SU-DHL-6 (cell line): ENCODE data around the gene PLB1.

ENCODE experiments used
- H2AFZ ChIP-seq: fragments of 200-600 bp; sonication (generic); 2 replicates; pipeline ENCODE4 v1.6.1; 2014; ENCODE audit warnings: low read depth, mild to moderate bottlenecking, moderate library complexity, mixed read lengths, antibody characterized with exemption, low read length; ENCODE audit not compliant: severe bottlenecking
- H3F3A ChIP-seq: fragments of 200-600 bp; shearing (Covaris generic); 2 replicates; pipeline ENCODE4 v1.6.0; 2016; ENCODE audit warnings: antibody characterized with exemption, mild to moderate bottlenecking; ENCODE audit not compliant: insufficient read depth
- H3K27ac ChIP-seq: fragments of 200-600 bp; sonication (generic); 2 replicates; pipeline ENCODE4 v1.5.1; 2016; ENCODE audit warnings: low read depth, mild to moderate bottlenecking, low read length, moderate library complexity, mixed read lengths
- H3K27me3 ChIP-seq: fragments of 200-600 bp; sonication (generic), shearing (Covaris generic); 2 replicates; pipeline ENCODE4 v1.6.0; 2014; ENCODE audit warnings: mild to moderate bottlenecking, low read length
- H3K36me3 ChIP-seq: fragments of 200-600 bp; sonication (generic); 2 replicates; pipeline ENCODE4 v1.6.1; 2014; ENCODE audit warnings: mild to moderate bottlenecking, low read length, mixed read lengths
- H3K4me2 ChIP-seq: fragments of 300-600, 200-600 bp; shearing (Covaris generic), sonication (generic); 2 replicates; pipeline ENCODE4 v1.6.0; 2014; ENCODE audit warnings: low read length, low read depth, mild to moderate bottlenecking; ENCODE audit not compliant: poor library complexity, severe bottlenecking
- H3K4me3 ChIP-seq: fragments of 200-600 bp; sonication (generic); 2 replicates; pipeline ENCODE4 v1.5.1; 2014; ENCODE audit warnings: antibody characterized with exemption, low read length, mild to moderate bottlenecking, mixed read lengths; ENCODE audit not compliant: insufficient read depth, poor library complexity, severe bottlenecking
- H3K79me2 ChIP-seq: fragments of 200-600 bp; sonication (generic); 2 replicates; pipeline ENCODE4 v1.6.1; 2014; ENCODE audit warnings: mild to moderate bottlenecking, low read length, moderate library complexity; ENCODE audit not compliant: insufficient read depth
- H3K9ac ChIP-seq: fragments of 200-600 bp; sonication (generic); 2 replicates; pipeline ENCODE4 v1.7.0; 2014; ENCODE audit warnings: mild to moderate bottlenecking, low read length
- H3K9me2 ChIP-seq: fragments of 200-600 bp; sonication (generic); replicated peaks from 2 replicates; pipeline ENCODE4 v1.6.1; 2014; ENCODE audit warnings: low read length; ENCODE audit not compliant: insufficient read depth
- H3K9me3 ChIP-seq: fragments of 200-600 bp; sonication (generic); 2 replicates; pipeline ENCODE4 v1.6.1; 2014; ENCODE audit warnings: low read length, mixed read lengths; ENCODE audit not compliant: insufficient read depth
- H4K20me1 ChIP-seq: fragments of 200-600 bp; sonication (generic); 2 replicates; pipeline ENCODE4 v1.6.1; 2014; ENCODE audit warnings: low read depth, mild to moderate bottlenecking, antibody characterized with exemption, low read length, moderate library complexity, mixed read lengths
- CTCF ChIP-seq: fragments of 200-600 bp; sonication (generic); IDR thresholded peaks from one replicate; pipeline ENCODE4 v1.5.1; 2017; ENCODE audit warnings: antibody characterized with exemption, mild to moderate bottlenecking, low read length, moderate library complexity; ENCODE audit not compliant: insufficient read depth, poor library complexity, severe bottlenecking
- EZH2phosphoT487 ChIP-seq: fragments of 200-600 bp; sonication (generic), shearing (Covaris generic); conservative IDR thresholded peaks from 2 replicates; pipeline ENCODE4 v1.6.1; 2018; ENCODE audit warnings: mild to moderate bottlenecking, antibody characterized with exemption, low read length, moderate library complexity, mixed read lengths

PLB1 gene

GRCh38 chr2:28579606-28580005 lies 83.7 kb downstream of the PLB1 start:
- H3K36me3 ChIP-seq: no peaks in the 10 kb centered on the region
- no peak overlapping the region for H2AFZ ChIP-seq
- no peaks in the 10 kb centered on the region for H3K9me3 ChIP-seq
- H3F3A ChIP-seq: no peaks in the 10 kb centered on the region
- no peak overlapping the region for H3K9ac ChIP-seq
- H3K27me3 ChIP-seq: no peaks in the 10 kb centered on the region
- TF ChIP-seq EZH2phosphoT487: no peak
- no peak for TF ChIP-seq CTCF
- H3K4me3 ChIP-seq: no peak overlapping the region
- no peak overlapping the region for H3K4me2 ChIP-seq
- H3K27ac ChIP-seq: no peak overlapping the region
- H3K79me2 ChIP-seq: no peaks in the 10 kb centered on the region
- no peaks in the 10 kb centered on the region for H3K9me2 ChIP-seq
- no peaks in the 10 kb centered on the region for H4K20me1 ChIP-seq

- no peak for TF ChIP-seq EZH2phosphoT487
- no peak for TF ChIP-seq CTCF
- Histone ChIP-seq H3K9me3 (no peaks in the 10 kb centered on the region), H3K4me3 (no peak overlapping the region), H3K79me2 (no peaks in the 10 kb centered on the region), H3K4me2 (no peak overlapping the region), H4K20me1 (no peaks in the 10 kb centered on the region), H3K27me3 (no peaks in the 10 kb centered on the region), H3K27ac (no peak overlapping the region), H2AFZ (no peak overlapping the region), H3K9ac (no peak overlapping the region), H3K9me2 (no peaks in the 10 kb centered on the region), H3K36me3 (no peaks in the 10 kb centered on the region), H3F3A (no peaks in the 10 kb centered on the region)
These were observed 84.2 kb downstream of the PLB1 start for GRCh38 chr2:28580078-28580477.

DNA sequence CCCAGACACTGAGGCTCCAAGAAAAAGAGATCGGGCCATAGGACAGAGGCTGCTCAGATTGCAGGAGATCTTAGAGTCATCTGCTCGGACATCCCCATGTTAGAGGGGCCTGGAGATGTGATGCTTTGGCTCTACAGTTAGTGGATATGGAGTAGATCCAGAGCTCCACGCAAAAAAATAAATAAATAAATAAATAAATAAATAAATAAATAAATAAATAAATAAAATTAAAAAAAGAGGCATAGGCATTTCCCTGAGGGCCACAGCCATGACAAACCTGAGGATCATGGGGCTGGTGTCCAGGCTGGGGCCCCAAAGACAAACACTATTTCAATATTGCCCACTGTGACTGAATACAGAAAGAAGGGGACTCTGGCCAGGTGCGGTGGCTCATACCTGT lies 85.5 kb downstream of the PLB1 start:
- no peak overlapping the region for H3K9ac ChIP-seq
- H3K27ac ChIP-seq: no peak overlapping the region
- no peaks in the 10 kb centered on the region for H3K36me3 ChIP-seq
- no peak overlapping the region for H2AFZ ChIP-seq
- no peaks in the 10 kb centered on the region for H3K9me2 ChIP-seq
- no peaks in the 10 kb centered on the region for H3K27me3 ChIP-seq
- H3F3A ChIP-seq: no peaks in the 10 kb centered on the region
- H3K79me2 ChIP-seq: no peaks in the 10 kb centered on the region
- H3K4me2 ChIP-seq: no peak overlapping the region
- H4K20me1 ChIP-seq: no peaks in the 10 kb centered on the region
- no peak for TF ChIP-seq EZH2phosphoT487
- TF ChIP-seq CTCF: no peak
- no peak overlapping the region for H3K4me3 ChIP-seq
- no peaks in the 10 kb centered on the region for H3K9me3 ChIP-seq

GRCh38 chr2:28582152-28582551 lies 86.3 kb downstream of the PLB1 start:
- Histone ChIP-seq H2AFZ (no peak overlapping the region), H3K9me3 (no peaks in the 10 kb centered on the region), H3K27ac (no peak overlapping the region), H3K4me3 (no peak overlapping the region), H3K9ac (no peak overlapping the region), H3K36me3 (no peaks in the 10 kb centered on the region), H3K9me2 (no peaks in the 10 kb centered on the region), H3K79me2 (no peaks in the 10 kb centered on the region), H4K20me1 (no peaks in the 10 kb centered on the region), H3F3A (no peaks in the 10 kb centered on the region), H3K4me2 (no peak overlapping the region), H3K27me3 (no peaks in the 10 kb centered on the region)
- TF ChIP-seq EZH2phosphoT487 (no peak), CTCF (no peak)
